Inflammatory macrophage treated with lipopolysaccharide for 4 hours (primary cell): Measurements from ENCODE around the gene CDK19.
A peak's percentile ranks its signal among the peaks of the same experiment; 100 is the strongest.

Experiments used
- DNase-seq: peaks from one replicate; pipeline ENCODE4 v3.0.0-alpha.2; 2020

Gene CDK19

GRCh38 chr6:110654096-110654820 lies 161.0 kb downstream of the CDK19 start:
- no peak for DNase-seq

DNA sequence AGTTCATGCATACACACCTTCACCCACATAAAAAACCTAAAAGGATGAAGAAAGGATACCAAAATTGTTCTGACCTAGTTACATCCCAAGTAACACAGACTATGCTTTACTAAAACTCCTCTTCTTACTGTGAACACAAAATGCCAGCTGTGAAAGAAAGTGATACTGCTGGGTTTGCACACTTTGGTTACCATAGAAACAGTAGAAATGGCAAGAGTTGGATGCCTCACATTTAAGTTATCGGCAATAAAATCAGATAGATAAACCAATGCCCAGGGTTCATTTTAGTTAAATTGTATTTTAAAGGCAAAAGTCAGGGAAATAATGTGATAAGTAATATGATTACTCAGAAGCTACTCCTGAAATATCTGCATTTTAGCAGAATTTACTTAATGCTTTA lies 161.9 kb downstream of the CDK19 start:
- no peak for DNase-seq

- DNase-seq: peak; percentile 8
These were observed 162.7 kb downstream of the CDK19 start for GRCh38 chr6:110652520-110652919.

GRCh38 chr6:110650755-110651154 lies 164.5 kb downstream of the CDK19 start:
- DNase-seq: no peak

DNA sequence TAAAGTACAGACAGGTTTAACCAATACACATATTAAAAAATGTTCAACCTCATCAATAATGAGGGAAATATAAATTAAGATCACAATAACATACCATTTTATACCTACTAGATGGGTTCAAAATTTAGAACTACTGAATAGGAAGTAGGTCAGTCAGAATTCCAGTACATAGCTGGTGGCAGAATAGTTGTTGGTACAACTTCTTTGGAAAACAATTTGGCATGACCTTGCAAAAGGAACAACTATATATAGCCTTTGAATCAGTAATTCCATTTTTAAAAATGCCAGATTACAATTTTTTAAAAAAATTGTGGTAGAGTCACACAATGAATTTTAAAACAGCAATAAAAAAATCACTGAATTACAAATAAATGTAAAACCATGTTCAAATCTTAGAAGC lies 165.6 kb downstream of the CDK19 start:
- no peak for DNase-seq

DNA sequence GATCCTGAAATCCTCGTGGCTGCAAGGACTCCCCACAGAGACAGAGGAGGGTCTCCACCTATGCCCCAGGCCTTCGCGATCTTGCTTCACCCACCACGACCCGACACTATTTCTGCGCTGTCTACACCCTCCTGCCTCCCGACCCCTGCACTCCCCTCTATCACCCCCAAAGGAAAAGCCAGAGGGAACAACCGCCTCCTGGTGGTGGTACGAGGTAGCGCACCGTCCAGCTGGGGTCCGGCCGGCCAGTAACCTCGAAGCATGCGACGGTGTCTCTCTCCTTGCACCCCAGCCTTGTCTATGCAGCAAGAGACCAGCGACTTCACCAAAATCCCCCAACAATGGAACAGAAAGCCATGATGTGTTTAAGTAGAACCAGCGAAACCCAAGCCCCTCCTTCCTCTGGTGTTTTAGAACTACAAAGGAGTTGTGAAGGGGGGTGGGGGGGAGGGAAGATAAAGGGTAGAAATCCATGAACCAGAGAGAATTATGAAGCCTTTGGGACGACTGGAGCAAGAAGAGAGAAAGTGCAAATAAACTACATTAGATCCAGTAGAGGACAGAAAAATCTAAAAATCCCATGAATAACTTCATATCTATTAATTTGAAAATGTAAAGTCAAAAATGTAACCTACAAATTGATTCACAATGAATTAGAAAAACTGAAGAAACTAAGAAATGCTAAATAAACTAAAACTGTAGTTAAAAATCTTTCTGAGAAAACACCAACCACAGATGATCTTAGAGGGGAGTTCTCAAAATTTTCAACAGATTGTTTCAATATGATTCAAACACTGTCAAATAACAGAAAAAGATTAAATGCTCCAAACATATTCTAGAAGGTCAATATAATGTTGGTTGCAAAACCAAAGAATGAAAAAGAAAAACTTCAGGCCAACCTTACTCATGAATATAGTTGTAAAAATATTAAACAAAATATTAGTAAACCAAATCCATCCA lies 168.0 kb downstream of the CDK19 start:
- DNase-seq: no peak

DNA sequence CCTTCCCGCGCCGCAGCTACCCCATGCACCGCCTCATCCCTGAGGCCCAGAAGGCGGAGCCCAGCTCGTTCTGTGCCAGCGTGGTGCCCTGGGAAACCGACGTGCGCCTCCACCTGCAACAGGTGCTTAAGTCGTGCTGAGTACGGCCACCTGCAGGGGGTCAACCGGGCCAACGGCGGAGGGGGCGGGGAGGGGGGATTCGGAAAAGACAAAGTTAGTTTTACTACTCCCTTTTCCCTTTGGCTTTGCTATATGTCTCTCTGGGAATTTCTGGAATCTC lies 168.9 kb downstream of the CDK19 start:
- DNase-seq: no peak

DNA sequence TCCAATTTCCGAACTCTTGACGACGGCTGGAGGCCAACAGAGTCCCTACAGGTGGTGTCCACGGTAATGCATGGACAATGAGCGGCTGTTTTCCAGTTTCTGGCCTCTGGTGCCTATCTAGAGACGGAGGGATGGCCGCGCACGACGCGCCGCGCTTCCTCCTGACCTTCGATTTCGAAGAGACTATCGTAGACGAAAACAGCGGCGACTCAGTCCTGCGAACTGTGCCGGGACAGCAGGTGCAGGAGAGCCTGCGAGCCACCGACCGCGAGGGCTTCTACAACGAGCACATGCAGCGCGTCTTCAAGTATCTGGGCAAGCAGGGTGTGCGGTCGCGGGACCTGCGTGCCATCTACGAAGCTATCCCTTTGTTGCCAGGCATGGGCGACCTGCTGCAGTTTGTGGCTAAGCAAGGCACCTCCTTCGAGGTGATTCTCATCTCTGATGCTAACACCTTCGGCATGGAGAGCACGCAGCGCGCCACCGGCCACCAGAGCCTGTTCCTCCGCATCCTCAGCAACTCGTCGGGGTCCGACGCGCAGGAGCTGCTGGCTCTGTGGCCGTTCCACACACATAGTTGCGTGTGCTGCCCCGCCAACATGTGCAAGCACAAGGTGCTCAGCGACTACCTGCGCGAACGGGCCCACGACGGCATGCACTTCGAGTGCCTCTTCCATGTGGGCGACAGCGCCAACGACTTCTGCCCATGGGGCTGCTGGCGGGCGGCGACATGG lies 169.4 kb downstream of the CDK19 start:
- no peak for DNase-seq

DNA sequence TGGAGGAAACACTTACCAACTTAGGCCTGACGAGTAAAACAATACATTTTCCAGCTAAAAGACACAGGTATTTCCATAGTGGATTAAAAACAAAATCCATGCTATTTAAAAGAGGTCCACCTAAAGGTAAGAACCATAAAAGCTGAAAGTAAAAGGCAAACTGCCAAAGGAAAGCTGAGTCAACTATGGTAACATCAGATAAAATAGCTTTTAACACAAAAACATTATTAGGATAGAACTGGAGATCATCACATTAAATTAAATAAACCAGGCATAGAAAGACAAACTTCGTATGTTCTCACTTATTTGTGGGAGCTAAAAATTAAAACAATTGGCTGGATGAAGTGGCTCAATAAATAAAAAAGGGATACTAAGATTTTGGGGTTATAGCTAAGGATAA lies 172.1 kb downstream of the CDK19 start:
- no peak for DNase-seq

DNA sequence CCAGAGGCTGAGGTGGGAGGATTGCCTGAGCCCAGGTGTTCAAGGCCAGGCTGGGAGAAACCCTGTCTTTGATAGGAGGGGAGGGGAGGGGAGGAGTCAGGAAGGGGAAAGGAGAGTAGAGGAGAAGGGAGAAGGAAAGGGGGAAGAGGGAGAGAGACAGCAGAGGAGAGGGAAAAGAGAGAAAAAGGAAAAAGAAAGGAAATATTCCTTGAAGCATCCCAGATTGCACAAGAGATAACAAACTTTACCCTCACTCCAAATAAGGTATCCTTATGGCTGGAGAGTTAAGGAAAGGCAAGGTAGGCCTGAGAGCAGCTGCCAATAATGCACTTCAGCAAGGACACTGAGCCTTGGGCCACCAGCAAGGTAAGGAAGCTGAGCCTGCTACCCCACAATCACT lies 172.6 kb downstream of the CDK19 start:
- DNase-seq: no peak

DNA sequence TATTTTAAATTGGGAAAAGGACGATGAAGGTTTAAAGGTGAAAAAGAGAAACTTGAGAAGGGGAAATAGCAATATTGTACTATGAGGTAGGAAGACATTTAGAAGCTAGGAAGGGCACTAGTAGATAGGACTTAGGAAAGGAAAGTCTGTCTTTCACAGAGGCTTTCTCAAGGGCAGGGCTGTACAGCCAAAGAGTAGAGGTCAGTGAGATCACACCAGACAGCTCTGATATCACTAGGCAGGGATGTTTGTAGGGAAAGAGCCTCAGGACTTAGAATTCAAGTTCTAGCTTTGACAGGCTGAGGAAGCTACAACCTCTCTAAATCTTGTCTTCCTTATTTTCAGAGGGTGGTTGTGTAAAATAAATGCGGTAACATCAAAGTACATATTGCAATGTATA lies 178.5 kb downstream of the CDK19 start:
- DNase-seq: peak; percentile 5

GRCh38 chr6:110635096-110635495 lies 180.2 kb downstream of the CDK19 start:
- DNase-seq: no peak

DNA sequence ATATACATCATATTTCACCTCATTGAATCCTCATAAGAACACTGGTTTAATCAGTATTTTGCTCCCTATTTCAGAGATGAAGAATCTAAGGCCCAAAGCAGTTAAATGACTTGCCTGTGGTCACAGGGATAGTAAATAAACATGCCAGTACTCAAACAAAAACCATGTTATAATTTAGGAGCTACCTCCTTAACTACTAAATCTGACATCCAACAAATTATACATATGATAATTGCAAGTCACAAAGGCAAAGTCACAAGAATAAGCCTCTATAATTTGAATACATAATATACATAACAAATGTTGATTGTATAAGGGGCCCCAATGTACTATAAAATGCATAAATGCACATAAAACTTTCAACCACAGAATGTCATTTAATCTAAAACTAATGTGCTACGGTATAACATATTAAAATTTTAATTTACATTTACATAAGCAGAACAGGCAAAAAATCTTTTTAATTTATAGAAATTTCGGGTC lies 181.5 kb downstream of the CDK19 start:
- no peak for DNase-seq

- no peak for DNase-seq
These were observed 186.1 kb downstream of the CDK19 start for GRCh38 chr6:110629153-110629552.

GRCh38 chr6:110628330-110628729 lies 186.9 kb downstream of the CDK19 start:
- no peak for DNase-seq

DNA sequence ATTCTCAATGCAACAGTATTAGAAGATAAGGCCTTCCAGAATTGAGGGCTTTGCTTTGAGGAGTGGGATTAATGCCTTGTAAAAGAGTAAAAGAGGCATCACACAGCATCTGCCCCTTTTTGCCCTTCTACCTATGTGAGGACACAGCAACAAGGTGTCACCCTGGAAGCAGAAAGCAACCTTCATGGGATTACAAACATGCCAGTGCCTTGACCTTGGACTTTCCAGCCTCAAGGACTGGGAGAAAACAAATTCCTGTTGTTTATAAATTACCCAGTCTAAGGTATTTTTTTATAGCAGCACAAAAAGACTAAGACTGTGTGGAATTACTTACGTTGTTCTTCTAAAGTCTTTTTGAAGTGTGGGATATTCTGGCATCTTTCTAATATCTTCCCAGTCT lies 188.8 kb downstream of the CDK19 start:
- no peak for DNase-seq

DNA sequence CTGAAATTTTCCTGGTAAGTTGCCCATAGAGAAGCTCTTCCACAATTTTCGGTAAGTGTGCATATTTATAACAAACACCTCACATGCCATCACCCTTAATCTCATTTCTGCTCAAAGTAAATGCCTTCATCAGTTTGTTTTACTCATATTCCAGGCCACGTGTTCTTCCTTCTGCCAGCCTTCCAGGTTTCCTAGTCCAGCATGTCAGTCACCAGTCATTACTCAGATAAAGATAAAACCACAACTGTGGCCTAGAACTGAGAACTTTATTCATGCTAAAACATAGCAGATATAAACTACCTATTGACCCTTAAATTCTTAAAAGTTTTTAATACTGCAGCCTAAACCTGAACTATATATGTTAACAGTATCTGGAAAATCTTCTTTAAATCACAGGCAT lies 189.4 kb downstream of the CDK19 start:
- DNase-seq: no peak

DNA sequence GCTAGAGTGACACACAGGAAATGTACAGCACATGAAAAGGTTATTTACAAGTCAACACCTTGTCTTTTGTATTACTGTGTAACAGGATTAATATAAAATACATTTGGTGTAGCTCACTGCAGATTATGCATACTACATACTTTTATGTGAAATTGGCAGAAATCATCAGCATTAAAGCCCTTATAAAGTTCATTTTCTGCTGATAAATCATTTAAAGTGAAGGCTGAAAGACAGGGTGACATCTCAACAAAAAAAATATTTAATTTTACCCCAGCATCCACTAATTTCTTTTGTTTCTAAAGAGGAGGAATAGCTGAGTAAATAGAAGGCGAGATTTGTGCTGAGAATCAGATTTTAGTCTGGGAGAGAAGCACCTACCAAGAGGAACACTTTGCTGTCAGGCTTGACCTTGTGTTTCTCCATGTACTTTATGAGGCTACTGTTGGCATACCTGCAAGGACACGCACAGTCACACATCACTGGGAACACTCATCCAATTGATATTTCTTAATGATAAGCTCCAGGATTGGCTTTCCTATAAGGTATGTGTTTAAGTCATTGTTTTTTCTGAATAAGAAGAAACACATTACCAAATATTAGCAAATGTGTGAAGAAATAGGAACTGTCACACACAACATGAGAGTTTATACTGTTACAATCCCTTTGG lies 192.2 kb downstream of the CDK19 start:
- no peak for DNase-seq

DNA sequence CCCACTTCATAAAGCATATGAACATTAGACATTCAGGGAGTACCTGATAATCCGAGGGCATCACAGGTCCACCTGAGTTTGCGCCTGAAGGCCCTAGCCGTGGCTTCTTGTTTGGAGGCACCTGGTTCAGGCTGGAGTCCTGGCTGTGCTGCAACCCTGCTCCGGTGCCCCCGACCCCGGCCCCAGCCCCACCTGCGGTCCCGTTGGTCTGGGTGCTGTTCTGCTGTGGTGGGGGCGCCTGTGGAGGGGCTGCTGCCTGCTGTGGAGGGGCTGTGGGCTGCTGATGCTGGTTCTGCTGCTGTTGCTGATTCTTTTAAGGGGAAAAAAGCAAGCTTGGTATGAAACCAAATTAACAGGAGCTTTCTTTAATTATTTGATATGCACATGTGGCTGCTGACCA lies 194.2 kb downstream of the CDK19 start:
- no peak for DNase-seq

GRCh38 chr6:110620065-110620464 lies 195.2 kb downstream of the CDK19 start:
- no peak for DNase-seq

GRCh38 chr6:110619275-110619908 lies 195.9 kb downstream of the CDK19 start:
- no peak for DNase-seq

DNA sequence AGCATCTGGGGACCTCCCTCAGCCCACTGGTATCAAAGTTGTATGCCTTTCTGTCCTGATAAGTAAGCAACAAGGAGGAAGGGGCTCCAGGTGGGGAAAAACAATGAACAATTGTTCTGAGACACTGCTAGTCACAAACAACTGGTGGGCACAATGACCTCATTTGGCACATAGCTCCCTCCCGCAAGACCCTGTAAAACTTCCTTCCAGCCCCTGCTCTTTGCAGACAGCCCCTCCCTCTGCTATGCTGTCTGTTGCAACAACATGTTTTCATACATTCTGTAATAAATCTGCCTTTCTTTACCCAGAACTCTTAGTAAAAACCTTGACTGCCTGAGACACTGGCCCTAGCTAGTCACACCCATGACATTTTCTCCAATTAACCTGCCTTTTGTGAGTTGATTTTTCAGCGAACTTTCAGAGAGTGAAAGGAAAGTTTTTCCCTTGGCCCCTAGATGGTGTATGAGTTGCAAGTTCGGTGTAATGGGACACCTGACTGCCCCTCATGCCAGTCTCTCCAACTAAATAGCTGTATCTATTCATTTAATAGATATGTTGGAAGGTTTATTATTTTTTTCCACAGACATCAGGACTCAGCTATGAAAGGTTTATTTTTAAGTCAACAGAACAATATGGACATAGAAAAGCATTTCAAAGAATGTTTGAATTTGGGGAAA lies 196.5 kb downstream of the CDK19 start:
- DNase-seq: no peak
